ENCODE results near the gene LIMD2.

Gene LIMD2

DNA sequence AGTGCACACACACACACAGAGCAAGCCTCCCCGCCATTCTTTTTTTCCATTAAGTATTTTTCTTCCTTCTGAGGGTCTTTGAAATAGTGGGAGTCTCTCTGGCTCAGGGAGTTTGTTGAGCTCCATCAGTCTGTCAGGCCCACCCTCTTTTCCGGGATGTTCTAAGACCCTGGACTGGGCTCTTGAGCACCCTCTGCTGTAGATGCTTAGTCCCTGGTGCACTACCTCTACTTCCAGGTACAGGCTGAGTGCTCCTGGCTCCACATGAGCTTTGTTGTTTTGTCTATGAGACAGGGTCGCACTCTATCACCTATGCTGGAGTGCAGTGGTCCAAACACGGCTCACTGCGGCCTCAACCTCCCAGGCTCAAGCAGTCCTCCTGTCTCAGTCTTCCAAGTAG is 20.7 kb downstream of the LIMD2 start:
- TF ChIP-seq TAF1 (IDR thresholded peaks at IDR 0.05; ENCODE audit: borderline replicate concordance, low read depth, low read length) = no peak
- TF ChIP-seq POLR2AphosphoS5 (IDR thresholded peaks at IDR 0.05; ENCODE audit: low read depth, low read length) = no peak
- no peak for TF ChIP-seq POLR2A (IDR thresholded peaks at IDR 0.05; ENCODE audit: low read depth, low read length)
- FAIRE-seq = no peak
- DNase-seq (ENCODE audit: insufficient read length) = no peak

GRCh38 chr17:63676584-63676983 is 23.3 kb downstream of the LIMD2 start:
- DNase-seq (ENCODE audit: insufficient read length) (no peak), FAIRE-seq (no peak)
- TF ChIP-seq POLR2AphosphoS5 (IDR thresholded peaks at IDR 0.05; ENCODE audit: low read depth, low read length) (no peak), TAF1 (IDR thresholded peaks at IDR 0.05; ENCODE audit: borderline replicate concordance, low read depth, low read length) (no peak), POLR2A (IDR thresholded peaks at IDR 0.05; ENCODE audit: low read depth, low read length) (no peak)

GRCh38 chr17:63675607-63676546 is 24.0 kb downstream of the LIMD2 start:
- FAIRE-seq (no peak), DNase-seq (ENCODE audit: insufficient read length) (no peak)
- TF ChIP-seq POLR2A (IDR thresholded peaks at IDR 0.05; ENCODE audit: low read depth, low read length) (no peak), POLR2AphosphoS5 (IDR thresholded peaks at IDR 0.05; ENCODE audit: low read depth, low read length) (no peak), TAF1 (IDR thresholded peaks at IDR 0.05; ENCODE audit: borderline replicate concordance, low read depth, low read length) (no peak)

GRCh38 chr17:63675231-63675606 is 24.7 kb downstream of the LIMD2 start:
- DNase-seq (ENCODE audit: insufficient read length) (no peak), FAIRE-seq (no peak)
- no peak for TF ChIP-seq POLR2A (IDR thresholded peaks at IDR 0.05; ENCODE audit: low read depth, low read length)

DNA sequence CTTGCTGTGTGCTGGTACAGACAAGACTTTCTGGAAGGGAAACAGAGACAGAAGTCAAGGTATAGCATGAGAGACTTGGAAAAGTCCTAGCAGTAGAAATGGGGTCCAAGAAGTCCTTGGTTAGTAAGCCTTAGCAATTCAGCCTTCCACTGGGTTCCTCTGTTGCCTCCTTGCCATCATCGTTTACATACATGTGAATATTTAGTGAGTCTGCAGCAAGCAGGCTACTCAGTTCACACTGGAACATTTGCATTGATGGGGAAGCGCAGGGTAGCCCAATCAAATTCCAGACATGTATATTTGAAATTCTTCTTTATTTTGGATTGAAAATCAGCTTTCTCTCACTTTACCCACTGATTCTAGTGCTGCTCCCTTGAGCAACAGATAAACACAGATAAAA is 27.1 kb downstream of the LIMD2 start:
- TF ChIP-seq POLR2A (IDR thresholded peaks at IDR 0.05; ENCODE audit: low read depth, low read length) (no peak), POLR2AphosphoS5 (IDR thresholded peaks at IDR 0.05; ENCODE audit: low read depth, low read length) (no peak), TAF1 (IDR thresholded peaks at IDR 0.05; ENCODE audit: borderline replicate concordance, low read depth, low read length) (no peak)
- no peak for DNase-seq (ENCODE audit: insufficient read length)
- no peak for FAIRE-seq

DNA sequence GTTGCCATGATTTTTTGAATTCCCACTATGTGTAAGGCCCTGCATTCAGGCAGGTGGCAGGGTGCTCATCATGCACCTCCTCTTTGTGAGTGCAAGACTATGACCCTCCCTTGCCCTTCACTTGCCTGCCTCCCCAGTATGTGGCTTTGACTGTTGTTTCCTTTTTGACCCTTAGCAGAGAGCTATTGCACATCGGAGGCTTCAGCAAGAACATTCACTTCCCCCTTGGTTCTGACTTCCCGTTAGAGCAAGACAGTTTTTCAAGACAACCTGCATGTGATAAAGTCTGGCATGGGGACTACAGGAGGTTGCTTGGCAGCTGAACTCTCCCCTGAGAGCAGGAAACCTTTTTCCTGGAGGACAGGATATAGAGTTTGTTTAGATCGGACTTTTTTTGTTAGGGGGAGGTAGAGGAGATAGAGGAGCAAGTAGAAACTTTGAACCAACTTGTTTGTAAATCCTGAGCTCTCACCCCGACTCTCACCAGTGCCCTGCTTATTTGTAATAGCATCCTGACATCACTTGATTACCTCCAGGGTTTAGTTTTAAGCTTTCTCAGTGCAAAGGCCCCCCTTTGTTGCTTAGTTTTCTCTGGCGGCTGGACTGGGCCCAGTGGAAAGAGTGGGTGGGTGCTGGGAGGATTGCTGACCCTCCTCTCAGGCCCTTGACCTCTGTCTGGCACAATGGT is 34.3 kb downstream of the LIMD2 start:
- no peak for DNase-seq (ENCODE audit: insufficient read length)
- FAIRE-seq = peak; percentile 67
- TF ChIP-seq TAF1 (IDR thresholded peaks at IDR 0.05; ENCODE audit: borderline replicate concordance, low read depth, low read length) = no peak

GRCh38 chr17:63659850-63660249 is 40.1 kb downstream of the LIMD2 start:
- no peak for FAIRE-seq
- no peak for DNase-seq (ENCODE audit: insufficient read length)
- TF ChIP-seq POLR2AphosphoS5 (IDR thresholded peaks at IDR 0.05; ENCODE audit: low read depth, low read length) = no peak
- no peak for TF ChIP-seq POLR2A (IDR thresholded peaks at IDR 0.05; ENCODE audit: low read depth, low read length)
- no peak for TF ChIP-seq TAF1 (IDR thresholded peaks at IDR 0.05; ENCODE audit: borderline replicate concordance, low read depth, low read length)

- TF ChIP-seq TAF1 (IDR thresholded peaks at IDR 0.05; ENCODE audit: borderline replicate concordance, low read depth, low read length) (no peak), POLR2AphosphoS5 (IDR thresholded peaks at IDR 0.05; ENCODE audit: low read depth, low read length) (no peak), POLR2A (IDR thresholded peaks at IDR 0.05; ENCODE audit: low read depth, low read length) (no peak)
Measured at GRCh38 chr17:63658366-63658765, 41.6 kb downstream of the LIMD2 start.

GRCh38 chr17:63657786-63658185 is 42.1 kb downstream of the LIMD2 start:
- no peak for TF ChIP-seq POLR2A (IDR thresholded peaks at IDR 0.05; ENCODE audit: low read depth, low read length)
- FAIRE-seq (no peak), DNase-seq (ENCODE audit: insufficient read length) (no peak)

More at GRCh38 chr17:63658366-63658765, 41.6 kb downstream of the LIMD2 start:
- FAIRE-seq = no peak
- DNase-seq (ENCODE audit: insufficient read length) = no peak

- FAIRE-seq = no peak
- no peak for TF ChIP-seq TAF1 (IDR thresholded peaks at IDR 0.05; ENCODE audit: borderline replicate concordance, low read depth, low read length)
- TF ChIP-seq POLR2A (IDR thresholded peaks at IDR 0.05; ENCODE audit: low read depth, low read length) = no peak
- TF ChIP-seq POLR2AphosphoS5 (IDR thresholded peaks at IDR 0.05; ENCODE audit: low read depth, low read length) = no peak
Measured at GRCh38 chr17:63653050-63653449, 46.9 kb downstream of the LIMD2 start.

DNA sequence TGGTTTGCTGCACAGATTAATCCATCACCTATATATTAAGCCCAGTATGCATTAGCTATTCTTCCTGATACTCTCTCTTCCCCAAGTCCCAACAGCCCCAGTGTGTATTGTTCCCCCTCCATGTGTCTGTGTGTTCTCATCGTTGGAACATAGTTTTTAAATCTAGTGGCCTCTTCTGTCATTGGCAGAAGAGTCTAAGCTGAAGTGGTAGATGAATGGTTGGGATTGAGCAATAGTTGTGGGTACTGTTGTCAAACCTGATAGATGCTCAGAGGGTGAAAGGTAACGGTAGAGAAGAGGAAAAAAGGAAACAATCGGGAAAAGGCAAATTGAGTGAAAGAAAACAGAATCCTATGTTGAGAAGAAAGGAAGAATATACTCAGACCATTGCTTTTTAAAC is 47.8 kb downstream of the LIMD2 start:
- no peak for TF ChIP-seq POLR2AphosphoS5 (IDR thresholded peaks at IDR 0.05; ENCODE audit: low read depth, low read length)
- TF ChIP-seq TAF1 (IDR thresholded peaks at IDR 0.05; ENCODE audit: borderline replicate concordance, low read depth, low read length) = no peak
- TF ChIP-seq POLR2A (IDR thresholded peaks at IDR 0.05; ENCODE audit: low read depth, low read length) = no peak
- FAIRE-seq (no peak), DNase-seq (ENCODE audit: insufficient read length) (no peak)

More at GRCh38 chr17:63653050-63653449, 46.9 kb downstream of the LIMD2 start:
- no peak for DNase-seq (ENCODE audit: insufficient read length)

- TF ChIP-seq TAF1 (IDR thresholded peaks at IDR 0.05; ENCODE audit: borderline replicate concordance, low read depth, low read length) (no peak), POLR2A (IDR thresholded peaks at IDR 0.05; ENCODE audit: low read depth, low read length) (no peak), POLR2AphosphoS5 (IDR thresholded peaks at IDR 0.05; ENCODE audit: low read depth, low read length) (no peak)
- FAIRE-seq = no peak
Measured at GRCh38 chr17:63649813-63650212, 50.1 kb downstream of the LIMD2 start.

More at GRCh38 chr17:63649813-63650212, 50.1 kb downstream of the LIMD2 start:
- DNase-seq (ENCODE audit: insufficient read length) = no peak
